Measurements from ENCODE around the gene RRM2.

The RRM2 gene

DNA sequence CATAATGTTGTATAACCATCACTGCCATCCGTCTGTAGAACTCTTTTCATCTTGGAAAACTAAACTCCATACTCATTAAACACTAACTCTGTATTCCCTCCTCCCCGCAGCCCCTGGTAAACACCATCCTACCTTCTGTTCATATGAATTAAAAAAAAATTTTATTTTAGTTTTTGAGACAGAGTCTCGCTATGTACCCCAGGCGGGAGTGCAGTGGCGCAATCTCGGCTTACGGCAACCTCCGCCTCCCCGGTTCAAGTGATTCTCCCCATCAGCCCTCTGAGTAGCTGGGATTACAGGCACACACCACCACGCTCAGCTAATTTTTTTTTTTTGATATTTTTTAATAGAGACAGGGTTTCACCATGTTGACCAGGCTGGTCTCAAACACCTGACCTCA, 52.9 kb downstream of the RRM2 start:
- H3K79me2 ChIP-seq (ENCODE audit: insufficient read depth, low read depth), result no peaks in the 10 kb centered on the region
- H3K9ac ChIP-seq, result no peak overlapping the region
- no peak overlapping the region for H3K4me2 ChIP-seq
- H3K4me3 ChIP-seq (IDR thresholded peaks at IDR 0.05; ENCODE audit: insufficient read depth, low read depth, low read length), result no peak overlapping the region
- no peaks in the 10 kb centered on the region for H4K20me1 ChIP-seq (ENCODE audit: insufficient read depth)
- H3K36me3 ChIP-seq (ENCODE audit: insufficient read depth), result no peaks in the 10 kb centered on the region
- no peaks in the 10 kb centered on the region for H3K27me3 ChIP-seq (ENCODE audit: insufficient read depth, low read depth)
- H3K4me1 ChIP-seq (ENCODE audit: low read depth, poor library complexity, severe bottlenecking), result no peaks in the 10 kb centered on the region
- TF ChIP-seq, protein P1, sequence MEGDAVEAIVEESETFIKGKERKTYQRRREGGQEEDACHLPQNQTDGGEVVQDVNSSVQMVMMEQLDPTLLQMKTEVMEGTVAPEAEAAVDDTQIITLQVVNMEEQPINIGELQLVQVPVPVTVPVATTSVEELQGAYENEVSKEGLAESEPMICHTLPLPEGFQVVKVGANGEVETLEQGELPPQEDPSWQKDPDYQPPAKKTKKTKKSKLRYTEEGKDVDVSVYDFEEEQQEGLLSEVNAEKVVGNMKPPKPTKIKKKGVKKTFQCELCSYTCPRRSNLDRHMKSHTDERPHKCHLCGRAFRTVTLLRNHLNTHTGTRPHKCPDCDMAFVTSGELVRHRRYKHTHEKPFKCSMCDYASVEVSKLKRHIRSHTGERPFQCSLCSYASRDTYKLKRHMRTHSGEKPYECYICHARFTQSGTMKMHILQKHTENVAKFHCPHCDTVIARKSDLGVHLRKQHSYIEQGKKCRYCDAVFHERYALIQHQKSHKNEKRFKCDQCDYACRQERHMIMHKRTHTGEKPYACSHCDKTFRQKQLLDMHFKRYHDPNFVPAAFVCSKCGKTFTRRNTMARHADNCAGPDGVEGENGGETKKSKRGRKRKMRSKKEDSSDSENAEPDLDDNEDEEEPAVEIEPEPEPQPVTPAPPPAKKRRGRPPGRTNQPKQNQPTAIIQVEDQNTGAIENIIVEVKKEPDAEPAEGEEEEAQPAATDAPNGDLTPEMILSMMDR (conservative IDR thresholded peaks at IDR 0.05; ENCODE audit: low read depth, low read length), result no peak
- no peak overlapping the region for H3K27ac ChIP-seq
- no peak overlapping the region for H2AFZ ChIP-seq (ENCODE audit: low read depth)

DNA sequence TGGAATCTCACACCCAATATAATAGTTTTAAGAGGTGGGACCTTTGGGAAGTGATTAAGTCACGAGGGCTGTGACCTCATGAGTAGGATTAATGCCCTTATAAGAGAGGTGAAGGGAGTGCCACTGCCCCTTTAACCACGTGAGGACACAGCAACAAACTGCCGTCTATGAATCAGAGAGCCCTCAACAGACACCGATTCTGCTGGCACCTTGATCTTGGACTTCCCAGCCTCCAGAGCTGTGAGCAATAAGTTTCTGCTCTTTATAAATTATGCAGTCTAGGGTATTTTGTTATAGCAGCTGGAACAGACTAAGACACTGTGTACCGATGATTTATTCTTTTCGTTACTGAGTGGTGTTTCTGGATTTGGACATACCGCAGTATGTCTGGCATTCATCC, 56.2 kb downstream of the RRM2 start:
- Histone ChIP-seq H3K36me3 (ENCODE audit: insufficient read depth) (no peaks in the 10 kb centered on the region), H4K20me1 (ENCODE audit: insufficient read depth) (no peaks in the 10 kb centered on the region), H3K4me3 (IDR thresholded peaks at IDR 0.05; ENCODE audit: insufficient read depth, low read depth, low read length) (no peak overlapping the region), H3K9ac (no peak overlapping the region), H2AFZ (ENCODE audit: low read depth) (no peak overlapping the region), H3K79me2 (ENCODE audit: insufficient read depth, low read depth) (no peaks in the 10 kb centered on the region), H3K27me3 (ENCODE audit: insufficient read depth, low read depth) (no peaks in the 10 kb centered on the region), H3K4me1 (ENCODE audit: low read depth, poor library complexity, severe bottlenecking) (no peaks in the 10 kb centered on the region), H3K4me2 (no peak overlapping the region), H3K27ac (no peak overlapping the region)
- TF ChIP-seq, protein P1 (conservative IDR thresholded peaks at IDR 0.05; ENCODE audit: low read depth, low read length), result no peak

DNA sequence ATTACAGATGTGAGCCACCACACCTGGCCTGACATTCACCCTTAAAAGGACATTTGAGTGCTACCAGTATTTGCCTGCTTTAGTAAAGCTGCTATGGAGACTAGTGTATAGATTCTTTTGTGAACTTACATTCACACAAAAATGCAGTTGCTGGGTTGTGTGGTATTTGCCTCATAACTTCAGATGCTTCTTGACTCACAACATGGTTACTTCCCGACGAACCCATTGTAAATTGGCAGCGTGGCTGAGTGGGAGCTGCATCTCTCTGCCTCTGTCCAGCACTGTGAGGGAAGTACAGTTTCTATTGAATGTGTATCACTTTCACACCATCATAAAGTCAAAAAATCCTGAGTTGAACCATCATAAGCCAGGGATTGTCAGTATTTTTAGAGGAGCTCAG, 56.9 kb downstream of the RRM2 start:
- Histone ChIP-seq H3K27me3 (ENCODE audit: insufficient read depth, low read depth) (no peaks in the 10 kb centered on the region), H3K27ac (no peak overlapping the region), H3K79me2 (ENCODE audit: insufficient read depth, low read depth) (no peaks in the 10 kb centered on the region)

DNA sequence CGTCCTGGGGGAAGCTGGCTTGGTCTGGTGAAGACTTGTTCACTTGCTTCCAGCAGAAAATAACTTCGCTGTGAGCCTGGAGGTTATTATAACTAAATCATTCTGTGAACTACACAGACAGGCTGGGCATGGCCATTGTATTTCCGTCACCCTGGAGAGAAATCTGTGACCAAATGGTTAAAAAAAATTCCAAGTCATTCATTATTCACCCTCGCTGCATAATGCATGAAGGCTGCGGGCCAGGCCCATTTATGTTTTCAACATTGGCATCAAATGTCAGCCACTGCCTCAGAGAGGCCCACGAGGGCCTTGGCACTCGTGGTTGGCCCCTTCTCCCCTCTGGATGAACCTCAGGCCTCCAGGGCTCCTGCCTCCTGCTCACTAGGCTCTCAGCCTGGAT, 57.7 kb downstream of the RRM2 start:
- Histone ChIP-seq H3K27me3 (ENCODE audit: insufficient read depth, low read depth) (no peaks in the 10 kb centered on the region), H3K4me3 (IDR thresholded peaks at IDR 0.05; ENCODE audit: insufficient read depth, low read depth, low read length) (no peak overlapping the region), H3K4me1 (ENCODE audit: low read depth, poor library complexity, severe bottlenecking) (no peaks in the 10 kb centered on the region), H4K20me1 (ENCODE audit: insufficient read depth) (no peaks in the 10 kb centered on the region), H3K79me2 (ENCODE audit: insufficient read depth, low read depth) (no peaks in the 10 kb centered on the region), H3K27ac (no peak overlapping the region), H3K4me2 (no peak overlapping the region), H3K9ac (no peak overlapping the region), H3K36me3 (ENCODE audit: insufficient read depth) (no peaks in the 10 kb centered on the region), H2AFZ (ENCODE audit: low read depth) (no peak overlapping the region)
- TF ChIP-seq, protein P1 (conservative IDR thresholded peaks at IDR 0.05; ENCODE audit: low read depth, low read length), result no peak

More for the DNA sequence above, 56.9 kb downstream of the RRM2 start:
- H3K4me1 ChIP-seq (ENCODE audit: low read depth, poor library complexity, severe bottlenecking), result no peaks in the 10 kb centered on the region
- TF ChIP-seq, protein P1 (conservative IDR thresholded peaks at IDR 0.05; ENCODE audit: low read depth, low read length), result no peak
- no peaks in the 10 kb centered on the region for H3K36me3 ChIP-seq (ENCODE audit: insufficient read depth)
- no peak overlapping the region for H3K9ac ChIP-seq
- no peak overlapping the region for H3K4me3 ChIP-seq (IDR thresholded peaks at IDR 0.05; ENCODE audit: insufficient read depth, low read depth, low read length)
- H4K20me1 ChIP-seq (ENCODE audit: insufficient read depth), result no peaks in the 10 kb centered on the region
- no peak overlapping the region for H2AFZ ChIP-seq (ENCODE audit: low read depth)
- H3K4me2 ChIP-seq, result no peak overlapping the region

Data from KMS-11 (cell line).